CD4-positive, alpha-beta T cell treated with Interleukin-4 for 1 hour (primary cell): Measurements from ENCODE around the gene FHIT.
"Not testable (repeated sequence)": the region's sequence is repeated elsewhere in the genome, so short reads cannot be mapped to it uniquely, and the experiment has no call there.

ENCODE experiments used
- DNase-seq, 2 donors: peaks; one replicate each; pipeline ENCODE4 v3.0.0-alpha.2; 2020 to 2022

FHIT gene

GRCh38 chr3:60542995-60543394 is 708.3 kb downstream of the FHIT start:
- no peak for DNase-seq

GRCh38 chr3:60539394-60539793 is 711.9 kb downstream of the FHIT start:
- not testable (repeated sequence) for DNase-seq

- no peak for DNase-seq
Measured at GRCh38 chr3:60536420-60536819, 714.8 kb downstream of the FHIT start.

GRCh38 chr3:60531759-60532158 is 719.5 kb downstream of the FHIT start:
- no peak for DNase-seq

GRCh38 chr3:60528651-60529050 is 722.6 kb downstream of the FHIT start:
- no peak for DNase-seq

GRCh38 chr3:60523536-60523935 is 727.7 kb downstream of the FHIT start:
- no peak for DNase-seq

- no peak for DNase-seq
Measured at GRCh38 chr3:60517134-60517533, 734.1 kb downstream of the FHIT start.

- no peak for DNase-seq
Measured at GRCh38 chr3:60514866-60515265, 736.4 kb downstream of the FHIT start.

- DNase-seq, result no peak
Measured at GRCh38 chr3:60514085-60514649, 737.1 kb downstream of the FHIT start.

GRCh38 chr3:60513241-60513640 is 738.0 kb downstream of the FHIT start:
- DNase-seq, result no peak

GRCh38 chr3:60512506-60512905 is 738.7 kb downstream of the FHIT start:
- no peak for DNase-seq

- no peak for DNase-seq
Measured at GRCh38 chr3:60509471-60509870, 741.8 kb downstream of the FHIT start.

GRCh38 chr3:60504827-60505457 is 746.3 kb downstream of the FHIT start:
- DNase-seq, result peak in 1 of 2 donors; percentile 19

GRCh38 chr3:60501314-60501713 is 749.9 kb downstream of the FHIT start:
- DNase-seq, result no peak

GRCh38 chr3:60497902-60498301 is 753.4 kb downstream of the FHIT start:
- no peak for DNase-seq

GRCh38 chr3:60490992-60491391 is 760.3 kb downstream of the FHIT start:
- DNase-seq, result no peak

- no peak for DNase-seq
Measured at GRCh38 chr3:60475096-60475495, 776.2 kb downstream of the FHIT start.

GRCh38 chr3:60469481-60469880 is 781.8 kb downstream of the FHIT start:
- DNase-seq, result no peak

- no peak for DNase-seq
Measured at GRCh38 chr3:60463685-60464084, 787.6 kb downstream of the FHIT start.

GRCh38 chr3:60461267-60461666 is 790.0 kb downstream of the FHIT start:
- no peak for DNase-seq

- no peak for DNase-seq
Measured at GRCh38 chr3:60456180-60456579, 795.1 kb downstream of the FHIT start.

- no peak for DNase-seq
Measured at GRCh38 chr3:60453326-60453725, 797.9 kb downstream of the FHIT start.

GRCh38 chr3:60448696-60449095 is 802.6 kb downstream of the FHIT start:
- DNase-seq, result no peak

- DNase-seq, result no peak
Measured at GRCh38 chr3:60445446-60445845, 805.8 kb downstream of the FHIT start.

GRCh38 chr3:60444898-60445437 is 806.3 kb downstream of the FHIT start:
- no peak for DNase-seq
